Calu3 (cell line): ENCODE results near the gene PRKCZ. TPM values are rescaled to one million over a fixed set of nuclear protein-coding genes. Genes with fewer than 3 reads are reported as not detected.

Experiments
- BruUV-seq: library from RNA; stranded (reverse); fragments of 400-500 nt; replicated peaks from 2 replicates; lab custom pipeline; 2021; lab: Mats Ljungman, UMichigan
- CTCF ChIA-PET: fragments of 300-600 bp; sonication (Branson Sonifier 250); formaldehyde crosslinking; loops from one replicate; lab custom pipeline; 2022; ENCODE audit warnings: antibody characterized with exemption; lab: Charles Lee
- DNase-seq: peaks from one replicate; pipeline ENCODE4 v3.0.0; 2022
- H3K27ac Mint-ChIP-seq: one replicate; pipeline ENCODE4 v1.8.0; 2022; ENCODE audit warnings: mixed read lengths; ENCODE audit not compliant: unreplicated experiment
- H3K27me3 Mint-ChIP-seq: one replicate; pipeline ENCODE4 v1.8.0; 2022; ENCODE audit warnings: mixed read lengths; ENCODE audit not compliant: unreplicated experiment
- H3K36me3 Mint-ChIP-seq: one replicate; pipeline ENCODE4 v1.8.0; 2022; ENCODE audit warnings: mild to moderate bottlenecking, moderate library complexity, mixed read lengths; ENCODE audit not compliant: insufficient read depth, unreplicated experiment
- H3K4me1 Mint-ChIP-seq: one replicate; pipeline ENCODE4 v1.8.0; 2022; ENCODE audit warnings: mild to moderate bottlenecking, low read depth, mixed read lengths; ENCODE audit not compliant: unreplicated experiment
- H3K4me3 Mint-ChIP-seq: one replicate; pipeline ENCODE4 v1.8.0; 2022; ENCODE audit warnings: mild to moderate bottlenecking, low read depth, moderate library complexity, mixed read lengths; ENCODE audit not compliant: unreplicated experiment
- H3K9me3 Mint-ChIP-seq: one replicate; pipeline ENCODE4 v1.8.0; 2022; ENCODE audit warnings: low read depth, mixed read lengths; ENCODE audit not compliant: unreplicated experiment
- CTCF ChIP-seq: fragments of 200-600 bp; IDR thresholded peaks from one replicate; pipeline ENCODE4 v1.8.0; 2022; ENCODE audit warnings: antibody characterized with exemption; ENCODE audit not compliant: unreplicated experiment
- intact Hi-C: fragments of 100-400 bp; cut with micrococcal nuclease; formaldehyde crosslinking; loops from one replicate; pipeline ENCODE4 v1.10.0; 2022; ENCODE audit not compliant: unreplicated experiment
- total RNA-seq: library from RNA; stranded (reverse); gene quantifications from 2 replicates; pipeline ENCODE4 v1.2.3, GENCODE V29; 2022

The PRKCZ gene
- total RNA-seq, 1 experiment from 2014 or later: 26.0 TPM

- no peaks in the 10 kb centered on the region for H3K9me3 Mint-ChIP-seq
- H3K27me3 Mint-ChIP-seq: no peaks in the 10 kb centered on the region
- CTCF ChIA-PET: interaction anchor here (0.6 to 0.8 kb wide), 3 partner anchors 14 to 106 kb away, joined by 3 to 4 read pairs (median 3); no protein-coding TSS in a partner anchor
- no peak overlapping the region for H3K27ac Mint-ChIP-seq
- no peak for DNase-seq
- no peaks in the 10 kb centered on the region for H3K4me1 Mint-ChIP-seq
- peak overlapping the region; percentile 74 for H3K4me3 Mint-ChIP-seq
- intact Hi-C loops: loop anchor here (10.0 kb wide), 1 partner anchor 354 kb away; no protein-coding TSS in a partner anchor
- no TSS peak for BruUV-seq
- peaks cover 37% of the 10 kb centered on the region for H3K36me3 Mint-ChIP-seq
- TF ChIP-seq CTCF: no peak
Observed at GRCh38 chr1:2190491-2190976, 140.3 kb downstream of the PRKCZ start.

- Mint-ChIP-seq H3K27me3 (no peaks in the 10 kb centered on the region), H3K27ac (no peak overlapping the region), H3K36me3 (peaks cover 35% of the 10 kb centered on the region), H3K4me3 (no peak overlapping the region), H3K4me1 (no peaks in the 10 kb centered on the region), H3K9me3 (no peaks in the 10 kb centered on the region)
- no peak for DNase-seq
- CTCF ChIA-PET: no interaction called here
- TF ChIP-seq CTCF: no peak
- intact Hi-C loops: loop anchor here (10.0 kb wide), 1 partner anchor 352 kb away; no protein-coding TSS in a partner anchor
- BruUV-seq: no TSS peak
Observed at GRCh38 chr1:2192031-2192995, 142.1 kb downstream of the PRKCZ start.

GRCh38 chr1:2193514-2194281 is 143.5 kb downstream of the PRKCZ start:
- DNase-seq: no peak
- BruUV-seq: TSS peak; percentile 63
- TF ChIP-seq CTCF: no peak
- peaks cover 35% of the 10 kb centered on the region for H3K36me3 Mint-ChIP-seq
- no peaks in the 10 kb centered on the region for H3K27me3 Mint-ChIP-seq
- peak overlapping the region; percentile 69 for H3K4me3 Mint-ChIP-seq
- CTCF ChIA-PET: interaction anchor here (1.6 kb wide), 1 partner anchor 188 kb away, joined by 16 read pairs; no protein-coding TSS in a partner anchor
- intact Hi-C loops: loop anchor here (10.0 kb wide), 1 partner anchor 351 kb away; no protein-coding TSS in a partner anchor
- H3K9me3 Mint-ChIP-seq: no peaks in the 10 kb centered on the region
- no peaks in the 10 kb centered on the region for H3K4me1 Mint-ChIP-seq
- no peak overlapping the region for H3K27ac Mint-ChIP-seq

GRCh38 chr1:2194319-2194897 is 144.2 kb downstream of the PRKCZ start, which contains the start of gene FAAP20:
Gene FAAP20 (minus strand): TSS chr1:2194772. CDS start chr1:2194749, 23 bp downstream.
- no peaks in the 10 kb centered on the region for H3K9me3 Mint-ChIP-seq
- no peaks in the 10 kb centered on the region for H3K27me3 Mint-ChIP-seq
- H3K36me3 Mint-ChIP-seq: peaks cover 35% of the 10 kb centered on the region
- no TSS peak for BruUV-seq
- no peak within 1 kb of the TSS for H3K27ac Mint-ChIP-seq
- DNase-seq: peak; percentile 52
- CTCF ChIA-PET: interaction anchor here (0.8 to 1.6 kb wide), 10 partner anchors 14 to 353 kb away, joined by 3 to 16 read pairs (median 4); partner anchors contain the start of genes MORN1, PANK4 and RER1
- TF ChIP-seq CTCF: no peak
- intact Hi-C loops: loop anchor here (10.0 kb wide), 1 partner anchor 350 kb away; no protein-coding TSS in a partner anchor
- H3K4me1 Mint-ChIP-seq: no peaks in the 10 kb centered on the region
- peak within 1 kb of the TSS; percentile 69 for H3K4me3 Mint-ChIP-seq
